ENCODE measurements around the gene PFDN4.
"Not testable (repeated sequence)": the region's sequence is repeated elsewhere in the genome, so short reads cannot be mapped to it uniquely, and the experiment has no call there.

PFDN4 gene

GRCh38 chr20:54223751-54224150, 15.9 kb downstream of the PFDN4 start:
- DNase-seq (ENCODE audit: low spot score) = no peak

DNA sequence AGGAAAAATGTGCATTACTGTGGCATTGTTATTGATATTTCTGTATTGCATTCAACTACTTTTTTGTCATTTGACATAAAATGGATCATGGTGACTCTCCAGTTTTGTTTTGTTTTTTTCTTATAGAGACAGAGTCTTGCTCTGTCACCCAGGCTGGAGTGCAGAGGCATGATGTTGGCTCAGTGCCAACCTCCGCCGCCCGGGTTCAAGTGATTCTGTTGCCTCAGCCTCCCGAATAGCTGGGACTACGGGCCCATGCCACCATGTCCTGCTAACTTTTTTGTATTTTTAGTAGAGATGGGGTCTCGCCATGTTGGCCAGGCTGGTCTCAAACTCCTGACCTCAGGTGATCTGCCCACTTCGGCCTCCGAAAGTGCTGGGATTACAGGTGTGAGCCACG, 16.8 kb downstream of the PFDN4 start:
- H3K18ac ChIP-seq (ENCODE audit: low read length); H3K4me3 ChIP-seq (ENCODE audit: low read length in 2 of 2); H3K9me3 ChIP-seq (replicated peaks in 1 of 2; ENCODE audit: control insufficient read depth in 2 of 2, insufficient read depth in 1 of 2, low read depth in 1 of 2, low read length in 2 of 2); H3K27ac ChIP-seq (replicated peaks; ENCODE audit: low read length); H2AK5ac ChIP-seq (ENCODE audit: low read depth, low read length); H2BK15ac ChIP-seq (ENCODE audit: low read length); H3K4ac ChIP-seq (ENCODE audit: low read length); H4K8ac ChIP-seq (ENCODE audit: low read depth, low read length); H3K27me3 ChIP-seq (ENCODE audit: control insufficient read depth in 3 of 3, insufficient read depth in 3 of 3, low read depth in 1 of 3, low read length in 3 of 3); H3K14ac ChIP-seq (ENCODE audit: low read length); DNase-seq (ENCODE audit: low spot score); H2BK120ac ChIP-seq (ENCODE audit: low read depth, low read length); H2AFZ ChIP-seq (ENCODE audit: low read length); H3K23ac ChIP-seq (ENCODE audit: low read depth, low read length, poor library complexity); H3K79me1 ChIP-seq (ENCODE audit: low read depth, low read length); H3K9ac ChIP-seq (ENCODE audit: low read depth, low read length, poor library complexity); H2BK5ac ChIP-seq (ENCODE audit: low read length); H3K4me1 ChIP-seq (ENCODE audit: control insufficient read depth in 2 of 2, insufficient read depth in 1 of 2, low read depth in 1 of 2, low read length in 2 of 2); H3K4me2 ChIP-seq (ENCODE audit: insufficient read depth, low read length, poor library complexity, severe bottlenecking); H4K91ac ChIP-seq (ENCODE audit: low read depth, low read length, poor library complexity); H2BK12ac ChIP-seq (ENCODE audit: low read length): not testable (repeated sequence)
- H3K36me3 ChIP-seq (replicated peaks in 1 of 2; ENCODE audit: control insufficient read depth in 2 of 2, insufficient read depth in 2 of 2, low read length in 2 of 2) = peaks cover 0 to 11% of the 10 kb centered on the region in 2 donors
- no CpG with 5 or more reads among the region's 9 CpGs for WGBS, 2 donors (ENCODE audit: extremely low coverage in 2 of 2, insufficient read length in 2 of 2, insufficient replicate concordance in 1 of 2)

More at GRCh38 chr20:54223751-54224150, 15.9 kb downstream of the PFDN4 start:
- H2BK12ac ChIP-seq (ENCODE audit: low read length) = no peak overlapping the region
- H3K23ac ChIP-seq (ENCODE audit: low read depth, low read length, poor library complexity) = no peak overlapping the region
- H3K4ac ChIP-seq (ENCODE audit: low read length) = no peak overlapping the region
- H4K91ac ChIP-seq (ENCODE audit: low read depth, low read length, poor library complexity) = no peak overlapping the region
- H3K4me3 ChIP-seq (ENCODE audit: low read length in 2 of 2) = no peak overlapping the region
- no peak overlapping the region for H2AFZ ChIP-seq (ENCODE audit: low read length)
- H3K18ac ChIP-seq (ENCODE audit: low read length) = no peak overlapping the region
- H3K14ac ChIP-seq (ENCODE audit: low read length) = no peak overlapping the region
- H3K4me1 ChIP-seq (ENCODE audit: control insufficient read depth in 2 of 2, insufficient read depth in 1 of 2, low read depth in 1 of 2, low read length in 2 of 2) = no peaks in the 10 kb centered on the region
- no peak overlapping the region for H2BK15ac ChIP-seq (ENCODE audit: low read length)
- no peaks in the 10 kb centered on the region for H3K9me3 ChIP-seq (replicated peaks in 1 of 2; ENCODE audit: control insufficient read depth in 2 of 2, insufficient read depth in 1 of 2, low read depth in 1 of 2, low read length in 2 of 2)
- no peak overlapping the region for H2BK5ac ChIP-seq (ENCODE audit: low read length)
- no peaks in the 10 kb centered on the region for H3K27me3 ChIP-seq (ENCODE audit: control insufficient read depth in 3 of 3, insufficient read depth in 3 of 3, low read depth in 1 of 3, low read length in 3 of 3)
- no CpG with 5 or more reads among the region's 4 CpGs for WGBS, 2 donors (ENCODE audit: extremely low coverage in 2 of 2, insufficient read length in 2 of 2, insufficient replicate concordance in 1 of 2)
- no peak overlapping the region for H3K4me2 ChIP-seq (ENCODE audit: insufficient read depth, low read length, poor library complexity, severe bottlenecking)
- H3K79me1 ChIP-seq (ENCODE audit: low read depth, low read length) = no peaks in the 10 kb centered on the region
- H2AK5ac ChIP-seq (ENCODE audit: low read depth, low read length) = no peak overlapping the region
- no peak overlapping the region for H4K8ac ChIP-seq (ENCODE audit: low read depth, low read length)
- H3K9ac ChIP-seq (ENCODE audit: low read depth, low read length, poor library complexity) = no peak overlapping the region
- peaks cover 0 to 20% of the 10 kb centered on the region in 2 donors for H3K36me3 ChIP-seq (replicated peaks in 1 of 2; ENCODE audit: control insufficient read depth in 2 of 2, insufficient read depth in 2 of 2, low read length in 2 of 2)
- H2BK120ac ChIP-seq (ENCODE audit: low read depth, low read length) = no peak overlapping the region
- no peak overlapping the region for H3K27ac ChIP-seq (replicated peaks; ENCODE audit: low read length)

- Histone ChIP-seq H2BK120ac (ENCODE audit: low read depth, low read length) (no peak overlapping the region), H2AK5ac (ENCODE audit: low read depth, low read length) (no peak overlapping the region), H2BK12ac (ENCODE audit: low read length) (no peak overlapping the region), H3K9ac (ENCODE audit: low read depth, low read length, poor library complexity) (no peak overlapping the region), H3K27me3 (ENCODE audit: control insufficient read depth in 3 of 3, insufficient read depth in 3 of 3, low read depth in 1 of 3, low read length in 3 of 3) (no peaks in the 10 kb centered on the region), H3K4me1 (ENCODE audit: control insufficient read depth in 2 of 2, insufficient read depth in 1 of 2, low read depth in 1 of 2, low read length in 2 of 2) (no peaks in the 10 kb centered on the region), H2BK15ac (ENCODE audit: low read length) (no peak overlapping the region), H3K79me1 (ENCODE audit: low read depth, low read length) (no peaks in the 10 kb centered on the region), H3K23ac (ENCODE audit: low read depth, low read length, poor library complexity) (no peak overlapping the region), H3K18ac (ENCODE audit: low read length) (no peak overlapping the region), H3K36me3 (replicated peaks in 1 of 2; ENCODE audit: control insufficient read depth in 2 of 2, insufficient read depth in 2 of 2, low read length in 2 of 2) (peaks cover 0 to 2% of the 10 kb centered on the region in 2 donors), H3K4me2 (ENCODE audit: insufficient read depth, low read length, poor library complexity, severe bottlenecking) (no peak overlapping the region), H4K91ac (ENCODE audit: low read depth, low read length, poor library complexity) (no peak overlapping the region), H4K8ac (ENCODE audit: low read depth, low read length) (no peak overlapping the region), H3K27ac (replicated peaks; ENCODE audit: low read length) (no peak overlapping the region), H3K14ac (ENCODE audit: low read length) (no peak overlapping the region), H3K4me3 (ENCODE audit: low read length in 2 of 2) (no peak overlapping the region), H3K9me3 (replicated peaks in 1 of 2; ENCODE audit: control insufficient read depth in 2 of 2, insufficient read depth in 1 of 2, low read depth in 1 of 2, low read length in 2 of 2) (no peaks in the 10 kb centered on the region), H2BK5ac (ENCODE audit: low read length) (no peak overlapping the region), H3K4ac (ENCODE audit: low read length) (no peak overlapping the region), H2AFZ (ENCODE audit: low read length) (no peak overlapping the region)
- no peak for DNase-seq (ENCODE audit: low spot score)
Measured at GRCh38 chr20:54227241-54227640, 19.4 kb downstream of the PFDN4 start.

- no CpG with 5 or more reads among the region's 5 CpGs for WGBS, 2 donors (ENCODE audit: extremely low coverage in 2 of 2, insufficient read length in 2 of 2, insufficient replicate concordance in 1 of 2)
Measured at GRCh38 chr20:54227751-54228150, 19.9 kb downstream of the PFDN4 start.

More at GRCh38 chr20:54227751-54228150, 19.9 kb downstream of the PFDN4 start:
- Histone ChIP-seq H3K9ac (ENCODE audit: low read depth, low read length, poor library complexity) (no peak overlapping the region), H3K4ac (ENCODE audit: low read length) (no peak overlapping the region), H3K27ac (replicated peaks; ENCODE audit: low read length) (no peak overlapping the region), H3K36me3 (replicated peaks in 1 of 2; ENCODE audit: control insufficient read depth in 2 of 2, insufficient read depth in 2 of 2, low read length in 2 of 2) (no peaks in the 10 kb centered on the region), H2BK5ac (ENCODE audit: low read length) (no peak overlapping the region), H4K91ac (ENCODE audit: low read depth, low read length, poor library complexity) (no peak overlapping the region), H3K4me3 (ENCODE audit: low read length in 2 of 2) (no peak overlapping the region), H4K8ac (ENCODE audit: low read depth, low read length) (no peak overlapping the region), H3K18ac (ENCODE audit: low read length) (no peak overlapping the region), H3K4me1 (ENCODE audit: control insufficient read depth in 2 of 2, insufficient read depth in 1 of 2, low read depth in 1 of 2, low read length in 2 of 2) (no peaks in the 10 kb centered on the region), H3K79me1 (ENCODE audit: low read depth, low read length) (no peaks in the 10 kb centered on the region), H2BK120ac (ENCODE audit: low read depth, low read length) (no peak overlapping the region), H2BK12ac (ENCODE audit: low read length) (no peak overlapping the region), H3K23ac (ENCODE audit: low read depth, low read length, poor library complexity) (no peak overlapping the region), H3K4me2 (ENCODE audit: insufficient read depth, low read length, poor library complexity, severe bottlenecking) (no peak overlapping the region), H3K14ac (ENCODE audit: low read length) (no peak overlapping the region), H3K27me3 (ENCODE audit: control insufficient read depth in 3 of 3, insufficient read depth in 3 of 3, low read depth in 1 of 3, low read length in 3 of 3) (no peaks in the 10 kb centered on the region), H2AFZ (ENCODE audit: low read length) (no peak overlapping the region), H2BK15ac (ENCODE audit: low read length) (no peak overlapping the region), H3K9me3 (replicated peaks in 1 of 2; ENCODE audit: control insufficient read depth in 2 of 2, insufficient read depth in 1 of 2, low read depth in 1 of 2, low read length in 2 of 2) (no peaks in the 10 kb centered on the region), H2AK5ac (ENCODE audit: low read depth, low read length) (no peak overlapping the region)
- no peak for DNase-seq (ENCODE audit: low spot score)
